ENCODE data around the gene SMAD2.

SMAD2 gene

DNA sequence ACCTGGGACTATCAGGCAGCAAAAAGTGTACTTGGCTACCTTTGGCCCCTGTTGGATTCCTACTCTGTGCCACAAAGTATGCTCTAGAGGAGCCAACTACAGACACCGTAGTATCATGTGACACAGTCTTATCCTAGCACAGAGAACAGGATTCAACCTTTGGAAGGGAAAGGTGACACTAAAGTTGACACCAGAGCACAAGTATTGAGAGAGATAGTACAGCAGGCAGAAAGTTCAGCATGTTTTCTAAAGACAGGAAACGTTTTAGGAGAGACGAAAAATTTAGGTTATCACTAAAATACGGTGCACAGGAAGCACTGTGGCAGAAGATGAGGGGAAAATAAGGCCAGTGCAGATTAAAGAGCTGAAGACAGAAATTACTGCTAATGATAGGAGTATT lies 18.6 kb downstream of the SMAD2 start:
- 75% methylated on average over 4 of the region's 4 CpGs for WGBS
- DNase-seq = no peak
- Histone ChIP-seq H3K79me1 (replicated peaks; ENCODE audit: low read length, poor library complexity, severe bottlenecking) (peaks cover 3% of the 10 kb centered on the region), H2BK12ac (ENCODE audit: low read length in 2 of 2) (no peak overlapping the region), H3K4me1 (ENCODE audit: control insufficient read depth, insufficient read depth, low read depth, low read length) (no peaks in the 10 kb centered on the region), H3K14ac (ENCODE audit: low read length in 2 of 2) (no peak overlapping the region), H2BK15ac (ENCODE audit: low read depth, poor library complexity, severe bottlenecking) (no peak overlapping the region), H3K9ac (ENCODE audit: low read length) (no peak overlapping the region), H2AK5ac (ENCODE audit: low read length, severe bottlenecking) (no peak overlapping the region), H3K18ac (ENCODE audit: low read depth in 1 of 2, low read length in 2 of 2) (no peak overlapping the region), H3K4me2 (ENCODE audit: low read length, poor library complexity, severe bottlenecking) (no peak overlapping the region), H3K23ac (ENCODE audit: low read length in 2 of 2) (no peak overlapping the region), H3K27me3 (ENCODE audit: control insufficient read depth in 1 of 2, insufficient read depth in 1 of 2, low read length in 2 of 2) (no peaks in the 10 kb centered on the region), H2BK120ac (ENCODE audit: low read depth, low read length) (no peak overlapping the region), H2BK5ac (ENCODE audit: low read depth, low read length, poor library complexity, severe bottlenecking) (no peak overlapping the region), H3K4ac (ENCODE audit: low read depth in 1 of 2, low read length in 2 of 2) (no peak overlapping the region), H2AFZ (ENCODE audit: low read depth, low read length) (no peak overlapping the region), H3K4me3 (ENCODE audit: insufficient read depth in 1 of 2, low read depth in 1 of 2, low read length in 2 of 2) (no peak overlapping the region), H4K91ac (ENCODE audit: low read length) (no peak overlapping the region), H4K8ac (ENCODE audit: low read length) (no peak overlapping the region), H3K9me3 (ENCODE audit: control insufficient read depth, low read length) (no peaks in the 10 kb centered on the region), H3K36me3 (ENCODE audit: control insufficient read depth in 1 of 2, insufficient read depth in 2 of 2, low read depth in 1 of 2, low read length in 2 of 2) (peaks cover 7 to 14% of the 10 kb centered on the region in 2 experiments), H3K27ac (ENCODE audit: low read length, poor library complexity, severe bottlenecking) (no peak overlapping the region)

DNA sequence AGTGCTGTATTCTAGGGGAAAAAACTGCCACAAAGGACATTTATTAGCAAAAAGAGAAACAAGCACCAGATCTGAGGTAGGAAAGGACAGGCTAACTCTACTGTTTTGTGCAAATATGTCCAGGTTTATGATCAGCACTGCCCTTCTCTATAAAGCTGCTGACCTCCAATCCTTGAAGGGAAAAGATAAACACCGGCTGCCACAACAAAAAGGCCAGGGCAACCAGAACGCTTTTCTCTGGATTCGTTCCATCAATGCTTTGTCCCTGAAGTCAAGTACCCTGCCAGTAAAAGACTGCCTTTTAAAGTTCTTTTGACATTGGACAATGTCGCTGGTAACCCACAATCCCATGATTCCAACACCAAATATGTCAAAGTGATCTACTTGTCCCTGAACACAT lies 21.0 kb downstream of the SMAD2 start:
- H3K4me2 ChIP-seq (ENCODE audit: low read length, poor library complexity, severe bottlenecking) = no peak overlapping the region
- H2BK5ac ChIP-seq (ENCODE audit: low read depth, low read length, poor library complexity, severe bottlenecking) = no peak overlapping the region
- H4K8ac ChIP-seq (ENCODE audit: low read length) = no peak overlapping the region
- no peak overlapping the region for H3K4ac ChIP-seq (ENCODE audit: low read depth in 1 of 2, low read length in 2 of 2)
- no peak for DNase-seq
- no peak overlapping the region for H2BK15ac ChIP-seq (ENCODE audit: low read depth, poor library complexity, severe bottlenecking)
- no peaks in the 10 kb centered on the region for H3K4me1 ChIP-seq (ENCODE audit: control insufficient read depth, insufficient read depth, low read depth, low read length)
- WGBS = 80% methylated on average over 4 of the region's 4 CpGs
- no peak overlapping the region for H3K9ac ChIP-seq (ENCODE audit: low read length)
- no peak overlapping the region for H2BK12ac ChIP-seq (ENCODE audit: low read length in 2 of 2)
- H3K27me3 ChIP-seq (ENCODE audit: control insufficient read depth in 1 of 2, insufficient read depth in 1 of 2, low read length in 2 of 2) = no peaks in the 10 kb centered on the region
- H3K27ac ChIP-seq (ENCODE audit: low read length, poor library complexity, severe bottlenecking) = no peak overlapping the region
- H4K91ac ChIP-seq (ENCODE audit: low read length) = no peak overlapping the region
- H3K36me3 ChIP-seq (ENCODE audit: control insufficient read depth in 1 of 2, insufficient read depth in 2 of 2, low read depth in 1 of 2, low read length in 2 of 2) = peaks cover 7 to 19% of the 10 kb centered on the region in 2 experiments
- H3K79me1 ChIP-seq (replicated peaks; ENCODE audit: low read length, poor library complexity, severe bottlenecking) = peaks cover 2% of the 10 kb centered on the region
- no peak overlapping the region for H3K23ac ChIP-seq (ENCODE audit: low read length in 2 of 2)
- H2AFZ ChIP-seq (ENCODE audit: low read depth, low read length) = no peak overlapping the region
- H3K18ac ChIP-seq (ENCODE audit: low read depth in 1 of 2, low read length in 2 of 2) = no peak overlapping the region
- H3K4me3 ChIP-seq (ENCODE audit: insufficient read depth in 1 of 2, low read depth in 1 of 2, low read length in 2 of 2) = no peak overlapping the region
- H2AK5ac ChIP-seq (ENCODE audit: low read length, severe bottlenecking) = no peak overlapping the region
- no peak overlapping the region for H3K14ac ChIP-seq (ENCODE audit: low read length in 2 of 2)
- no peak overlapping the region for H2BK120ac ChIP-seq (ENCODE audit: low read depth, low read length)
- peaks cover 7% of the 10 kb centered on the region for H3K9me3 ChIP-seq (ENCODE audit: control insufficient read depth, low read length)

DNA sequence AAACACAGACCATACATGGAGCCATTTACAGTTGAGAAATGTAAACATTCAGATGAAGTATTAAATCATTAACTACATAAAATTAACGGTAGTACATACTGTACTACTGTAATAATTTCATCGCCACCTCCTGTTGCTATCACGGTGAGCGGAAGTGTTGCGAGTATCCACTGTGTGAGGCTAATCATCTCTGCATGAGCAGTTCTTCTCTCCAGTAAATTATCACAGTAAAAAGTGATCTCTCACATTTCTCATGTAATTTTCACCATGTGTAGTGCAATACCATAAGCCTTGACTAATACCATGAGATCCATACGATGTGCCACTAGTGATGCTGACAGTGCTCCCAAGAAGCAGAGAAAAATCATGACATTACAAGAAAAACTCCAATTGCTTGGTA lies 21.9 kb downstream of the SMAD2 start:
- H3K4ac ChIP-seq (ENCODE audit: low read depth in 1 of 2, low read length in 2 of 2) = no peak overlapping the region
- H2BK120ac ChIP-seq (ENCODE audit: low read depth, low read length) = no peak overlapping the region
- H3K4me1 ChIP-seq (ENCODE audit: control insufficient read depth, insufficient read depth, low read depth, low read length) = no peaks in the 10 kb centered on the region
- H2AFZ ChIP-seq (ENCODE audit: low read depth, low read length) = no peak overlapping the region
- no peak overlapping the region for H2BK15ac ChIP-seq (ENCODE audit: low read depth, poor library complexity, severe bottlenecking)
- H3K36me3 ChIP-seq (ENCODE audit: control insufficient read depth in 1 of 2, insufficient read depth in 2 of 2, low read depth in 1 of 2, low read length in 2 of 2) = peaks cover 7 to 19% of the 10 kb centered on the region in 2 experiments
- no peak for DNase-seq
- H3K27ac ChIP-seq (ENCODE audit: low read length, poor library complexity, severe bottlenecking) = no peak overlapping the region
- no peak overlapping the region for H4K8ac ChIP-seq (ENCODE audit: low read length)
- H2BK12ac ChIP-seq (ENCODE audit: low read length in 2 of 2) = no peak overlapping the region
- H3K14ac ChIP-seq (ENCODE audit: low read length in 2 of 2) = no peak overlapping the region
- no peak overlapping the region for H3K9ac ChIP-seq (ENCODE audit: low read length)
- no peak overlapping the region for H2AK5ac ChIP-seq (ENCODE audit: low read length, severe bottlenecking)
- no peak overlapping the region for H3K23ac ChIP-seq (ENCODE audit: low read length in 2 of 2)
- peaks cover 2% of the 10 kb centered on the region for H3K79me1 ChIP-seq (replicated peaks; ENCODE audit: low read length, poor library complexity, severe bottlenecking)
- H3K27me3 ChIP-seq (ENCODE audit: control insufficient read depth in 1 of 2, insufficient read depth in 1 of 2, low read length in 2 of 2) = no peaks in the 10 kb centered on the region
- WGBS = over 99% methylated on average over 6 of the region's 6 CpGs
- H3K9me3 ChIP-seq (ENCODE audit: control insufficient read depth, low read length) = peaks cover 7% of the 10 kb centered on the region
- no peak overlapping the region for H4K91ac ChIP-seq (ENCODE audit: low read length)
- no peak overlapping the region for H3K18ac ChIP-seq (ENCODE audit: low read depth in 1 of 2, low read length in 2 of 2)
- H3K4me3 ChIP-seq (ENCODE audit: insufficient read depth in 1 of 2, low read depth in 1 of 2, low read length in 2 of 2) = no peak overlapping the region
- no peak overlapping the region for H2BK5ac ChIP-seq (ENCODE audit: low read depth, low read length, poor library complexity, severe bottlenecking)
- no peak overlapping the region for H3K4me2 ChIP-seq (ENCODE audit: low read length, poor library complexity, severe bottlenecking)

DNA sequence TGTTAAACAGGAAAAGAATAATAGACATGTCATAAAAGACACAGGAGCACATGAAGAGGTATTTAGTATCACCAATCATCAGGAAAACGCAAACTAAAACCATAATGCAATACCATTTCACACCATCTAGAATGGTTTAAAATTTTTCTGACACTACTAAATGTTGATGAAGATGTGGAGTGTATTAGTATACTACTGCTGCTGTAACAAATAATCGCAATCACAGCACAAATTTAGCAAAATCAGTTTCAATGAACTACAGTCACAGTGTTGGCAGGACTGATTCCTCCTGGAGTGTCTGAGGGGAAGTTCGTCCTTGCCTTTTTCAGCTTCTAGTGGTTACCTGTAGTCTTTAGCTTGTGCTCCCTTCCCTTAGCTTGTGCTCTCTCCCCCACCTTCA lies 24.1 kb downstream of the SMAD2 start:
- no peak overlapping the region for H4K8ac ChIP-seq (ENCODE audit: low read length)
- whole genome bisulfite sequencing = 100% methylated on average over 2 of the region's 3 CpGs

More for the DNA sequence above, 24.1 kb downstream of the SMAD2 start:
- Histone ChIP-seq H2BK120ac (ENCODE audit: low read depth, low read length) (no peak overlapping the region), H3K4me3 (ENCODE audit: insufficient read depth in 1 of 2, low read depth in 1 of 2, low read length in 2 of 2) (no peak overlapping the region), H2AK5ac (ENCODE audit: low read length, severe bottlenecking) (no peak overlapping the region), H4K91ac (ENCODE audit: low read length) (no peak overlapping the region), H3K79me1 (replicated peaks; ENCODE audit: low read length, poor library complexity, severe bottlenecking) (peaks cover 4% of the 10 kb centered on the region), H3K14ac (ENCODE audit: low read length in 2 of 2) (no peak overlapping the region), H2BK12ac (ENCODE audit: low read length in 2 of 2) (no peak overlapping the region), H3K4ac (ENCODE audit: low read depth in 1 of 2, low read length in 2 of 2) (no peak overlapping the region), H2BK15ac (ENCODE audit: low read depth, poor library complexity, severe bottlenecking) (no peak overlapping the region), H2AFZ (ENCODE audit: low read depth, low read length) (no peak overlapping the region), H3K27me3 (ENCODE audit: control insufficient read depth in 1 of 2, insufficient read depth in 1 of 2, low read length in 2 of 2) (no peaks in the 10 kb centered on the region), H3K27ac (ENCODE audit: low read length, poor library complexity, severe bottlenecking) (no peak overlapping the region), H3K18ac (ENCODE audit: low read depth in 1 of 2, low read length in 2 of 2) (no peak overlapping the region), H3K36me3 (ENCODE audit: control insufficient read depth in 1 of 2, insufficient read depth in 2 of 2, low read depth in 1 of 2, low read length in 2 of 2) (peaks cover 7 to 19% of the 10 kb centered on the region in 2 experiments), H3K9ac (ENCODE audit: low read length) (no peak overlapping the region), H2BK5ac (ENCODE audit: low read depth, low read length, poor library complexity, severe bottlenecking) (no peak overlapping the region), H3K4me2 (ENCODE audit: low read length, poor library complexity, severe bottlenecking) (no peak overlapping the region), H3K9me3 (ENCODE audit: control insufficient read depth, low read length) (peaks cover 7% of the 10 kb centered on the region), H3K4me1 (ENCODE audit: control insufficient read depth, insufficient read depth, low read depth, low read length) (no peaks in the 10 kb centered on the region), H3K23ac (ENCODE audit: low read length in 2 of 2) (no peak overlapping the region)
- DNase-seq = no peak
